Stimulated activated CD4-positive, alpha-beta T cell treated with anti-CD3 and anti-CD28 coated beads, Interleukin-15, amount 100 ng/mL, for 48 hours (primary cell): ENCODE data around the gene TSPEAR.
"Not testable (repeated sequence)": the region's sequence is repeated elsewhere in the genome, so short reads cannot be mapped to it uniquely, and the experiment has no call there.

Experiments used
- DNase-seq, 2 donors: peaks; one replicate each; pipeline ENCODE4 v3.0.0-alpha.2; 2020; ENCODE audit warnings: low read depth in 2 of 2

The TSPEAR gene

DNA sequence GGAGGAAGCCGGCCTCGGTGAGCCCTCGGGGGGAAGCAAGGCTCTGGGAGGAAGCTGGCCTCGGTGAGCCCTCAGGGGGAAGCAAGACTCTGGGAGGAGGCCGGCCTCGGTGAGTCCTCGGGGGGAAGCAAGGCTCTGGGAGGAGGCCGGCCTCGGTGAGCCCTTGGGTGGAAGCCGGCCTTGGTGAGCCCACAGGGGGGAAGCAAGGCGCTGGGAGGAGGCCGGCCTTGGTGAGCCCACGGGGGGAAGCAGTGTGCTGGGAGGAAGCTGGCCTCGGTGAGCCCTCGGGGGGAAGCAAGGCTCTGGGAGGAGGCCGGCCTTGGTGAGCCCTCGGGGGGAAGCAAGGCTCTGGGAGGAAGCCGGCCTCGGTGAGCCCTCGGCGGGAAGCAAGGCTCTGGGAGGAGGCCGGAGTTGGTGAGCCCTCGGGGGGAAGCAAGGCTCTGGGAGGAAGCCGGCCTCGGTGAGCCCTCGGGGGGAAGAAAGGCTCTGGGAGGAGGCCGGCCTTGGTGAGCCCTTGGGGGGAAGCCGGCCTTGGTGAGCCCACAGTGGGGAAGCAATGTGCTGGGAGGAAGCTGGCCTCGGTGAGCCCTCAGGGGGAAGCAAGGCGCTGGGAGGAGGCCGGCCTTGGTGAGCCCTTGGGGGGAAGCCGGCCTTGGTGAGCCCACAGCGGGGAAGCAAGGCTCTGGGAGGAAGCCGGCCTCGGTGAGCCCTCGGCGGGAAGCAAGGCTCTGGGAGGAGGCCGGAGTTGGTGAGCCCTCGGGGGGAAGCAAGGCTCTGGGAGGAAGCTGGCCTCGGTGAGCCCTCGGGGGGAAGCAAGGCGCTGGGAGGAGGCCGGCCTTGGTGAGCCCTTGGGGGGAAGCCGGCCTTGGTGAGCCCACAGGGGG is 208.1 kb downstream of the TSPEAR start:
- DNase-seq, result not testable (repeated sequence)

DNA sequence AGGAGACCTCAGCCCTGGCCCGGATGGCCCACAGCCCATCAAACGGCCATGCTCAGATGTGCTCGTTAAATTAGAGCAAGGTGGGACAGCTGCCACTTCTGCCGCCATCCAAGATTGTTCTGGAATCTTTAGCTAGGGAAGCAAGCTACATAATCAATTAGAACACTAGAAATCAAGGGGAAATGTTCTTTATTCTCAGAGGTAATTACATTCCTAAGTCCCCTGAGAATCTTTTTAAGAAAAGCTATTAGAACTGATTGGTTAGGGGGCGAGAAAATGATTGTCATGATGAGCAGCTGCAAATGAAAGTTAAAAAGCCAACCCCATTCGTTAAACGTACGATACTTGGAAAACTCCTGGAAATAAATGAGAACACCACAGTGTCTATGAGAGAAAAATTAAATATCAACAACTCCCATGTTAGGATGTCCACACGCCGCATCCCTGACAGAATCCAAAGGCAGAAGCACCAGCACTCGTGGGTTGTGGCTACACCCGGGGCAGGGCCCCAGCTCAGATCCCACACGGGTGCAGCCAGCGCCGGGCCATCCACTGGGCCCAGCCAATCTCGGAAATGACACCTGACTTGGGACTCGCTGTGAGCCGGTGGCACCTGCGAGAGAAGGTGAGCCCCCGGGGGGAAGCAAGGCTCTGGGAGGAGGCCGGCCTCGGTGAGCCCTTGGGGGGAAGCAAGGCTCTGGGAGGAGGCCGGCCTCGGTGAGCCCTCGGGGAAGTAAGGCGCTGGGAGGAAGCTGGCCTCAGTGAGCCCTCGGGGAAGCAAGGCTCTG is 209.0 kb downstream of the TSPEAR start:
- no peak for DNase-seq

DNA sequence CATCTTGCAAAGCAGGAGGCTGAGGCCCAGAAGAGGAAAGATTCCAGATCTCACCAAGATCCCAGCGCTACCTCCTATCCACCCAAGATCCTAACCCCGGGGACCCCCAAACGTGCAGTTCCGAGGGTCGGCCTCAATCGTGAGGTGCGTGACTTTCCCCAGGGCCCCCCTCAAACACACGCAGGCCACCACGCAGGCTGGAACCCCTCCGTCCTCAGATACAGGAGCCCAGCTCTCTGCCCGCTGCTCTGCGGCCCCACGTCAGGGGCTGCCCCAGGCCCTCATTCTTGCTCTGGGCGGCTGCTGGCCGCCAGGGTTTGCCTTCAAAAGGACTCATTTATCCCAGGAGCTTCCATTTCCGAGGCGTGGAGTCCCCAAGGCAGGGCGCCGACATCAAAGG is 211.3 kb downstream of the TSPEAR start:
- DNase-seq, result no peak

DNA sequence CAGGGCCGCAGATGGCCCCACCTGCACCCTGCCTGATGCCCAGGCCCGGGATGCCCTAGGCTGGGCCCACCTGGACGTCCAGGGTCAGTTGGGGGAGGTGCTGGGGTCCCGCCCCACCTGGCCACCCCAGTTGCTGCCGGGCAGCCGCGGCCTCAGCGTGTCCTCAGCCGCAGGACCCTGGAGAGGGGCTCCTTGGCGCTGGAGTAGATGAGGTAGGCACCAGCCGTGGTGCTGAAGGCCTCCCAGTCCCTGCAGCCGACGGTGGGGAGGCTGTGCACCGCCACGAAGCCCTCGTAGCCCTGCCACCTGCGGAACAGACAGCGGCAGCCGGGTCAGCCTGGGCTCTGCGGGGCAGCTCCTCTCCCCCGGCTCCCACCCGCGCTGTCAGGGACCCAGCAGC is 211.7 kb downstream of the TSPEAR start:
- no peak for DNase-seq

GRCh38 chr21:44499211-44499560 is 212.2 kb downstream of the TSPEAR start:
- DNase-seq, result no peak

DNA sequence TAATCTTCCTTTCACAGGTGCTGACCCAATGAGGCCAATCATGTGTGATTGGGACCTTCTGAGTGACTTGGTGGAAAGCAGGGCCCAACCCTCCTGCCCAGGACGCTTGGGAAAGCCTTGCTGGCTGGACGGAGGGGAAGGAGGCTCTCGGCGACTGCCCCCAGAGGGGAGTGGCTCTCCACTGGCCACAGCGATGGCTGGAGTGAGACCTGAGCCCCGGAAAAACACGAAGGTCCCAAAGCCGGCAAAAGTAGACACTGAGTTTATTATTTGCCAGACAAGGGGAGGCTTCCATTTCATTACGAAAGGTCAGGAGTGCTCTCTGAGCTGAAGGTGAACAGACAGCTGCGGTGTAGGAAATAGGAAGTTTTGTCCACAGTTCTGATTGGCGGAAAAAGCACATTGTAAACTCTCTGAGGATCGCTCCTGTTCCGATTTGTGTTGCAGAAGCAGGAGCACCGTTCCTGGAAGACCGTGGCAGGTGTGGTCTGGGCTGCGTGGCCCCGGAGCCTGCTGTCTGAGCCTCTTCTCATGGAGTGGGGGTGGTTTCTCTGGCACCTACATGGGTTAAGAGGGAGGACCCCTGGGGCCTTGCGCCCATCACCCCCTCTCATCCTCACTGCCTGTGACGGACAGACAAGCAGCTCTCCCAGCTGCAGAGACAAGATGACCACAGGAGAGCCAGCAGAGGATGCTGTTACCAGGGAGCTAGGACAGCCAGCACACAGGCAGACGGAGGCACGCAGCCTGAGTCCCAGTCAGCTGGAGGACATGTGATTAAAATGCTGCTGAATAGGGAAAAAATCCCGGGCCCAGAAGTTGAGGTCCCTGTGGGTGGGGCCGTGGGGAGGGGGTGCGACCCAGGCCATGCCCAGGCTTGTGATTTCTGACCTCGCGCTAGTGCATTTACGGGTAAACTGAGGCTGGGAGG is 212.8 kb downstream of the TSPEAR start:
- no peak for DNase-seq

DNA sequence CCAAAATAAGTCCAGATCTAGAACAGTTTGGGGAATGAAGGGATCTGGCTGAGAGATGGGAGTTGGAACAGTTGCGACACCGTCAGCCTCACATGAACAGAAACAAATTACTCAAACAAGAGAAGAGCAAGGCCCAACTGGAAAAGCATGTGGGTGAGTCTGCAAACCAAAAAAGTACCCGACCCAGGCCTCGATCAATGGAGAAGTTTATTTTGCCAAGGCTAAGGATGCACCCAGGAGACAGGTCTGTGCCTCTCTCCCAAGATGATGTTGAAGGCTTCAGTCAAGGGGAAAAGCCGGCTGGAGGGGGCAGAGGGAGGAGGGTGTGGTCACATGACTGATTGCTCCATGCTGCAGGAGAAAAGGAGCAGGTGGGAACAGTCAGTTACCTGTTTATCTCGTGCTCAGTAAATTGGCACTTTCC is 213.7 kb downstream of the TSPEAR start:
- DNase-seq, result no peak

DNA sequence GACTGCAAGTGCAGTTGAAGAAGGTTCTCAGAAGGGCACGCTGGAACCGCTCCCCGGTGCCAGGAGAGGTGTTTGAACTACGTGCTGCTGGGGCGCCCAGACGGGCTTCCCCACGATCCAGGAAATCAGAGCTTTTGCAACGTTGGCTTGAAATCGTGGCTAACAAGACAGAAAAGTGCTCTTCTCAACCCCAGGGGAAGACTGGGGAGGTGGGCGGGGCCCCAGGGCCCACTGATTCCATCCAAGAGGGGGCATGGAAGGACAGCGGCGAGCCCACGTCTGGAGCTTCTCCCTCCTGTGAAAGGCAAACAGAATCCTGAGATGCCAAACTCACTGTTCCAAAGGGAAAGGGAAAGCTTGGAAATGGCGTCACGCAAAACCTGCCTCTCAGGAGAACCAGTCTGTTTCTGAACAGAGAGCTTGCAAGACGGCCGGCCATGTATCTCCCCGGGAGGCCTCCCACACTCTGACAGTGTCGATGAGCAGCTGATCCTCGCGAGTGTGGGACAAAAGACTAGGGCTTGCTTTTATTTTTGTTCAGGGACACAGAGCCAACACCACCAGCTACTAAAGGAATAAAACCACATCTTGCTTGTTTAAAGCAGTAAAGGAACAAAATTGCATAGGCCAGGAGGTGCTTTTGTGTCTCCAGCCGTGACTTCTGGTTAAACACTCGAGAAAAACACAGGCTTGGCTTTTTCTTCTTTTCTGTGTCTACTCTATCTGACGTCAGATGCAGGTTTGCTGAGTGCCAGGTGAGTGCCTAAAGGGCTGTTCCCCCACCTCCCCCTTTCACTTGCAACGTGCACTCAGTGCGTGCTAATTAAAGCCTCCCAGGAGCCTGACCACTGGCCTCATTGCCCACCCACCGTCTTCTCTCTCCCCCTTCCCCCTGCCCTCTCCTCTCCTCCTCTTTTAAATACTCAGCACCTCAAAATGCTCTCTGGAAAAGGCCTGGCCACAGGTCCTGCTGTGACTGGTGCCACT is 214.5 kb downstream of the TSPEAR start:
- no peak for DNase-seq

- DNase-seq, result no peak
Observed at GRCh38 chr21:44495611-44496563, 215.5 kb downstream of the TSPEAR start.

DNA sequence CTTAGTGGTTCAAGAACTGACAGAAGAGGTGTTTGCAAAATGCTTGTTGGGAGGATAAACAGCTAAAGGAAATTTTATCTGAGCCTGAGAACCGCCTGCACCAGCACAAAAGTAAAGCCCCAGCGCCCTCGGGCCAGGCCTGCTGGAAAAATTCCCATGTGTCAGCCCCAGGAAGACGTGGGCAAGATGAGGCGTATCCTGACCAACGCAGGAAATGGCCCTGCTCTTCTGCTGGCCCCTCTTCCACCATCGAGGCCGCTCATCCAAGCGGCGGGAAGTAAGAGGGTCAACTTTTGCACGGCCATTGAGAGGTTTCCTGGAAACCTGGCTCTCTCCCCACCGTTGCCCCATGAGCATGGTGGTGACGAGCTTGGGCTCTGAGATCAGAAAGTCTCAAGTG is 216.4 kb downstream of the TSPEAR start:
- DNase-seq, result no peak

- DNase-seq, result no peak
Observed at GRCh38 chr21:44494418-44494817, 217.0 kb downstream of the TSPEAR start.

GRCh38 chr21:44492567-44493385 is 218.6 kb downstream of the TSPEAR start:
- no peak for DNase-seq

GRCh38 chr21:44490816-44491215 is 220.6 kb downstream of the TSPEAR start:
- DNase-seq, result no peak

- DNase-seq, result no peak
Observed at GRCh38 chr21:44490405-44490804, 221.0 kb downstream of the TSPEAR start.

DNA sequence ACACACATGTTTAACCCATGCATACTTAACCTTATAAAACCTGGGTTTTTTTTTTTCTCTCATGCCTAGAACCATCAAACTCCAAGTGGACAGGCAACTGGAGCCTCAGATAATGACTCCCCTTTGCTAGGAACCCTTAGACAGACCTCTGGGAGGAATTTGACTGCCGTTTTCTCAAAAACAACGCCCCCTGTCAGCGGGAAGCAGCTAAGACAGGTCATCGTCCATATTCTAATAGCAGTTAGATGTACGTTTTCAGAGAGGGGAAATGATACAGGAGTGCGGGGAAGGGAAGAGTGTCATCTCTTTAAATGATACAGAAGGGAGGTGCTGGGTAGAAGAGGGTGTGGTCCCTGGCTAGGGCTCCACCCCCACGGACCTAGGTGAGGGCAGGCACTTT is 221.4 kb downstream of the TSPEAR start:
- DNase-seq, result no peak

GRCh38 chr21:44487831-44488230 is 223.5 kb downstream of the TSPEAR start:
- DNase-seq, result peak; percentile 36 to 59

- DNase-seq, result no peak
Observed at GRCh38 chr21:44486302-44486701, 225.1 kb downstream of the TSPEAR start.

DNA sequence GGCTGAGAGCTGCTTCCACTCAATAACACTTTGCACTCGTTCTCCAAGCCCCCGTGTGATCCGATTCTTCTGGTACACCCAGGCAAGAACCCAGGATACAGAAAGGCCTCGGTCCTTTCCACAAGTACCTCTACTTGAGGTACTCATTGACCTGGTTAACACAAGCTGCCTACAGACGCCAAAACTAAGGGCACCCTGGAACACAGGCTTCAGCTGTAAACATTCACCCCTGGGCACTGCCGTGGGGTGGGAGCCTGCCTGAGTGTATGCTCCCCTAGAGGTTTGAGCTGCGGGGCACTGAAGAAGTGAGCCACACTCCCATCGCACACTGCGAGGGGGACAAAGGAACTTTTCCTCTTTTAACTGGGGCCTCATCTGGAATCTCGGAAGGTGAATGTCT is 225.6 kb downstream of the TSPEAR start:
- no peak for DNase-seq
